HepG2 (cell line): ENCODE measurements around the gene ATP2A3.

Source experiments
- AGO2 ChIP-seq: fragments of 200-400 bp; formaldehyde crosslinking; optimal IDR thresholded peaks from 2 replicates; pipeline ENCODE3; 2017; ENCODE audit warnings: mild to moderate bottlenecking, low read depth, low read length, moderate library complexity
- CBX2 ChIP-seq, 2 experiments: fragments of 200-600 bp in 1 of 2; sonication (generic); formaldehyde crosslinking in 1 of 2; IDR thresholded peaks; 2 replicates each; pipeline versions ENCODE4 v1.7.0 to v1.8.1; 2018 to 2022; ENCODE audit warnings: low read depth in 2 of 2, low read length in 1 of 2, mild to moderate bottlenecking in 1 of 2, missing genetic modification reagents in 1 of 2

GRCh38 chr17:3974980-3975379 is 10.7 kb upstream of the ATP2A3 start:
- TF ChIP-seq AGO2 (no peak), CBX2 (IDR thresholded peaks at IDR 0.05; ENCODE audit: low read depth, low read length) (no peak), CBX2 (CRISPR knock-in tag; IDR thresholded peaks at IDR 0.05; ENCODE audit: low read depth) (no peak)
